Endothelial cell of umbilical vein (primary cell): ENCODE data around the gene CHN2. TPM values are rescaled to one million over a fixed set of nuclear protein-coding genes. Genes with fewer than 3 reads are reported as not detected.
A peak's percentile ranks its signal among the peaks of the same experiment; 100 is the strongest.

Source experiments
- BruUV-seq: library from RNA; stranded (reverse); fragments of 400-500 nt; replicated peaks from 2 replicates; lab custom pipeline; 2021; lab: Mats Ljungman, UMichigan
- CTCF ChIA-PET: fragments of 300-600, 350-600 bp; sonication (Branson Sonifier 250); formaldehyde crosslinking; loops from one replicate; lab custom pipeline; 2021; ENCODE audit warnings: antibody characterized with exemption, inconsistent platforms; lab: Charles Lee
- POLR2A ChIA-PET: fragments of 300-600, 350-600 bp; sonication (Branson Sonifier 250); formaldehyde crosslinking; loops from one replicate; lab custom pipeline; 2021; ENCODE audit warnings: antibody characterized with exemption, inconsistent platforms; lab: Charles Lee
- DNase-seq: peaks from one replicate; pipeline ENCODE4 v3.0.0-alpha.2; 2011; ENCODE audit warnings: low read depth, low spot score
- FAIRE-seq: peaks from 2 replicates; lab custom pipeline; 2011; peaks lifted over from hg19 to GRCh38; lab: Jason Lieb, UNC
- H2AFZ ChIP-seq: 2 replicates; pipeline ENCODE4 v1.6.0; 2012; ENCODE audit warnings: low read depth, low read length, control low read depth, inconsistent platforms
- H3K27ac ChIP-seq: 2 replicates; pipeline ENCODE4 v1.5.1; 2011; ENCODE audit warnings: low read depth, mild to moderate bottlenecking, control low read depth, low read length, moderate library complexity; ENCODE audit not compliant: insufficient read depth
- H3K27me3 ChIP-seq, 2 experiments: 2 replicates each; pipeline versions ENCODE4 v1.6.0 to v1.6.1; 2011; ENCODE audit warnings: low read length in 2 of 2, mixed read lengths in 1 of 2; ENCODE audit not compliant: control insufficient read depth in 2 of 2, insufficient read depth in 2 of 2
- H3K36me3 ChIP-seq, 2 experiments: 2 replicates in 1 of 2; 3 replicates in 1 of 2; pipeline ENCODE4 v1.5.1; 2011; ENCODE audit warnings: low read length in 2 of 2, mild to moderate bottlenecking in 1 of 2, moderate library complexity in 1 of 2; ENCODE audit not compliant: control insufficient read depth in 2 of 2, insufficient read depth in 2 of 2; ENCODE audit errors: extremely low read depth in 1 of 2
- H3K4me1 ChIP-seq: 3 replicates; pipeline ENCODE4 v1.5.1; 2011; ENCODE audit warnings: mild to moderate bottlenecking, low read length; ENCODE audit not compliant: control insufficient read depth, insufficient read depth; ENCODE audit errors: extremely low read depth
- H3K4me2 ChIP-seq: 2 replicates; pipeline ENCODE4 v1.6.1; 2011; ENCODE audit warnings: low read length, control low read depth, mixed read lengths; ENCODE audit not compliant: insufficient read depth
- H3K4me3 ChIP-seq, 3 experiments: fragments of 200-600 bp in 1 of 3; sonication (generic), shearing (Covaris generic) in 1 of 3; replicated peaks in 1 of 3; 2 replicates each; pipeline ENCODE4 v1.5.1; 2011 to 2016; ENCODE audit warnings: control low read depth in 3 of 3, low read length in 3 of 3, mild to moderate bottlenecking in 2 of 3, inconsistent platforms in 1 of 3, low read depth in 1 of 3, moderate library complexity in 1 of 3; ENCODE audit not compliant: insufficient read depth in 1 of 3
- H3K79me2 ChIP-seq: 2 replicates; pipeline ENCODE4 v1.6.0; 2012; ENCODE audit warnings: low read length, inconsistent platforms; ENCODE audit not compliant: control insufficient read depth, insufficient read depth
- H3K9ac ChIP-seq: replicated peaks from 2 replicates; pipeline ENCODE3; 2011; ENCODE audit warnings: low read length, control low read depth; ENCODE audit not compliant: insufficient read depth; ENCODE audit errors: extremely low read depth
- H3K9me1 ChIP-seq: replicated peaks from 3 replicates; pipeline ENCODE4 v1.6.0; 2011; ENCODE audit warnings: mild to moderate bottlenecking, low read length; ENCODE audit not compliant: control insufficient read depth, insufficient read depth; ENCODE audit errors: extremely low read depth
- H3K9me3 ChIP-seq: replicated peaks from 2 replicates; pipeline ENCODE4 v1.5.1; 2012; ENCODE audit warnings: low read length, inconsistent platforms; ENCODE audit not compliant: control insufficient read depth, insufficient read depth
- H4K20me1 ChIP-seq: replicated peaks from 2 replicates; pipeline ENCODE3; 2011; ENCODE audit warnings: mild to moderate bottlenecking, low read length; ENCODE audit not compliant: control insufficient read depth, insufficient read depth; ENCODE audit errors: extremely low read depth
- FOS ChIP-seq: IDR thresholded peaks from 2 replicates; pipeline ENCODE4 v1.6.1; 2011; ENCODE audit warnings: mild to moderate bottlenecking, low read length, moderate library complexity, borderline replicate concordance; ENCODE audit not compliant: insufficient read depth
- GATA2 ChIP-seq: IDR thresholded peaks from 2 replicates; pipeline ENCODE4 v1.7.0; 2011; ENCODE audit warnings: low read depth, mild to moderate bottlenecking, moderate library complexity, mixed read lengths, low read length; ENCODE audit not compliant: insufficient read length, insufficient read depth
- JUN ChIP-seq: IDR thresholded peaks from 2 replicates; pipeline ENCODE4 v1.6.1; 2011; ENCODE audit warnings: borderline replicate concordance, low read depth; ENCODE audit not compliant: insufficient read length, insufficient read depth
- MAX ChIP-seq: IDR thresholded peaks from 2 replicates; pipeline ENCODE4 v1.6.1; 2011; ENCODE audit not compliant: insufficient read depth, insufficient read length
- MYC ChIP-seq: IDR thresholded peaks from one replicate; pipeline ENCODE4 v1.6.1; 2011; ENCODE audit warnings: mild to moderate bottlenecking, low read depth, low read length
- POLR2A ChIP-seq: IDR thresholded peaks from 2 replicates; pipeline ENCODE4 v1.6.1; 2012; ENCODE audit warnings: low read depth, mild to moderate bottlenecking, control low read depth, low read length
- POLR2AphosphoS5 ChIP-seq: IDR thresholded peaks from 2 replicates; pipeline ENCODE4 v1.6.1; 2012; ENCODE audit warnings: low read depth, mild to moderate bottlenecking, control low read depth, low read length, moderate library complexity; ENCODE audit not compliant: insufficient read depth
- dilution Hi-C: fragments of 300-500 bp; cut with MboI; formaldehyde crosslinking; loops from one replicate; pipeline ENCODE4 v1.15.0; 2019; ENCODE audit warnings: low sequenced_read_pairs; ENCODE audit not compliant: extremely low pct_ligation_motif_present
- intact Hi-C: fragments of 100-400 bp; cut with micrococcal nuclease; formaldehyde crosslinking; loops from one replicate; pipeline ENCODE4 v1.10.0; 2022
- polyA plus RNA-seq, 4 experiments: library from polyadenylated mRNA; depleted of rRNA in 3 of 4; stranded (reverse) in 3 of 4; unstranded in 1 of 4; fragments of >200 nt; gene quantifications; 2 replicates each; pipeline versions ENCODE4 v1.2.1 to v1.2.3, GENCODE V29; 2011 to 2012; ENCODE audit warnings: missing spikeins in 1 of 4
- total RNA-seq: library from RNA; stranded (reverse); gene quantifications from 2 replicates; pipeline ENCODE4 v1.2.3, GENCODE V29; 2021

The CHN2 gene
- total and polyA plus RNA-seq, 2 donors (not counting 3 experiments of a cell fraction or from before 2014, with no cell fraction given), result 1.4 to 5.0 TPM

- BruUV-seq, result no TSS peak
- intact Hi-C loops, result no loop called here
- peak; percentile 49 for DNase-seq
- Histone ChIP-seq H3K27me3 (no peaks in the 10 kb centered on the region), H3K9me3 (no peaks in the 10 kb centered on the region), H3K27ac (peak overlapping the region; percentile 3), H3K79me2 (no peaks in the 10 kb centered on the region), H4K20me1 (no peaks in the 10 kb centered on the region), H3K4me2 (peak overlapping the region; percentile 51), H3K4me1 (peaks cover 6% of the 10 kb centered on the region), H2AFZ (no peak overlapping the region), H3K4me3 (no peak overlapping the region), H3K9ac (no peak overlapping the region), H3K36me3 (no peaks in the 10 kb centered on the region), H3K9me1 (no peaks in the 10 kb centered on the region)
- POLR2A ChIA-PET, result no interaction called here
- TF ChIP-seq FOS (peak; percentile 69), POLR2A (no peak), MAX (no peak), JUN (peak; percentile 28)
- CTCF ChIA-PET, result interaction anchor here (0.7 to 1.0 kb wide), 3 partner anchors 14 to 34 kb away, joined by 3 read pairs; no protein-coding TSS in a partner anchor
- dilution Hi-C loops, result no loop called here
- no peak for FAIRE-seq
Observed at GRCh38 chr7:29224726-29225125, 30.2 kb downstream of the CHN2 start.

GRCh38 chr7:29228289-29229011 is 33.9 kb downstream of the CHN2 start:
- ChIA-PET POLR2A (no interaction called here), CTCF (interaction anchor here (1.2 to 1.7 kb wide), 4 partner anchors 10 to 307 kb away, joined by 3 to 7 read pairs (median 5); no protein-coding TSS in a partner anchor)
- H3K79me2 ChIP-seq, result no peaks in the 10 kb centered on the region
- BruUV-seq, result no TSS peak
- H3K27me3 ChIP-seq, result no peaks in the 10 kb centered on the region
- H3K4me1 ChIP-seq, result peaks cover 11% of the 10 kb centered on the region
- dilution Hi-C loops, result no loop called here
- H3K9ac ChIP-seq, result no peak overlapping the region
- no peaks in the 10 kb centered on the region for H3K36me3 ChIP-seq
- FAIRE-seq (no peak), DNase-seq (no peak)
- no peak overlapping the region for H2AFZ ChIP-seq
- no peak overlapping the region for H3K4me2 ChIP-seq
- no peaks in the 10 kb centered on the region for H4K20me1 ChIP-seq
- H3K9me1 ChIP-seq, result no peaks in the 10 kb centered on the region
- H3K9me3 ChIP-seq, result no peaks in the 10 kb centered on the region
- H3K4me3 ChIP-seq, result no peak overlapping the region
- H3K27ac ChIP-seq, result no peak overlapping the region
- intact Hi-C loops, result no loop called here
- no peak for TF ChIP-seq POLR2A
- TF ChIP-seq GATA2, result no peak
- TF ChIP-seq POLR2AphosphoS5, result no peak
- no peak for TF ChIP-seq FOS
- no peak for TF ChIP-seq JUN
- TF ChIP-seq MYC, result no peak
- no peak for TF ChIP-seq MAX
